COR-L47 (cell line): ENCODE measurements around the gene DMC1.
"Not testable (repeated sequence)": the region's sequence is repeated elsewhere in the genome, so short reads cannot be mapped to it uniquely, and the experiment has no call there.

Source experiments
- DNase-seq: peaks from one replicate; lab custom pipeline; 2025; lab: John Stamatoyannopoulos, UW

DMC1 gene

GRCh38 chr22:38501797-38502672, 67.9 kb downstream of the DMC1 start:
- DNase-seq: no peak

DNA sequence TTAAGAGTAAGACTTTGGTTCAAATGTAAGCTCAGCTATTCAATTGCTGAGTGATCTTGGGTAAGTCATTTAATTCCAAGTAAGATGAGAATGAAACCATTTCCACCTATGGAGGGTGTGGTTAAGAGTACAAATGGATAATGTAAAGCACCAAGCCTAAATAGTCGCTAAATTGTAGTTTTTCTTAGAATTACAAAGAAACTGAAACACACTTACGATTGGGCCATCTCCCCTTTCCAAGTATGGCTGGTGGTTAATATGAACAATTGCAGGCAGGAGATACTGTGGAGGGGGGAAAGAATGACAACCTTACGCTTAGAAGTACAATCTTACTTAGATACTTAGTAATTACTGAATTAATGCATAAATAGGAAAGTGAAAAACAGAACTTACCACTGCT, 72.1 kb downstream of the DMC1 start:
- DNase-seq: no peak

- no peak for DNase-seq
Observed at GRCh38 chr22:38494939-38495338, 75.0 kb downstream of the DMC1 start.

DNA sequence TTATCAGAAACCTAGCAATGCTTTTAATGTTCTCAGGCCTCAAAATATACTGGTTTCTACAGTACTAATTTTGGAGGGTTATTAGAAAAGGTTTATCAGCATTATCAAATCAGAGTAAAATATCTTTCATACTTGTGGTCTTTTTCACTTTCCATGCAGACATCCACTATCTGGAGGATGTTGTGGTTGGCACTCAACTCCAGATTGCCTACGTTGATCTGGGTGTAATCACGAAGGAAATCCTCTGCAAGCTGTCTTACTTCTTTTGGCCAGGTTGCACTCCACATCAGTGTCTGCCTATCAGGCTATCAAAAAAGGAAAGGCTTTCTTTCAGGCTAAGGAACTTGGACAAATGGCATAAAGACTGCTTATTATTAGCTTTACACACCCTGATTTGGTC, 75.5 kb downstream of the DMC1 start:
- no peak for DNase-seq

- no peak for DNase-seq
Observed at GRCh38 chr22:38491707-38492348, 78.2 kb downstream of the DMC1 start.

GRCh38 chr22:38490915-38491314, 79.1 kb downstream of the DMC1 start:
- DNase-seq: no peak

GRCh38 chr22:38490475-38490874, 79.5 kb downstream of the DMC1 start:
- DNase-seq: no peak

DNA sequence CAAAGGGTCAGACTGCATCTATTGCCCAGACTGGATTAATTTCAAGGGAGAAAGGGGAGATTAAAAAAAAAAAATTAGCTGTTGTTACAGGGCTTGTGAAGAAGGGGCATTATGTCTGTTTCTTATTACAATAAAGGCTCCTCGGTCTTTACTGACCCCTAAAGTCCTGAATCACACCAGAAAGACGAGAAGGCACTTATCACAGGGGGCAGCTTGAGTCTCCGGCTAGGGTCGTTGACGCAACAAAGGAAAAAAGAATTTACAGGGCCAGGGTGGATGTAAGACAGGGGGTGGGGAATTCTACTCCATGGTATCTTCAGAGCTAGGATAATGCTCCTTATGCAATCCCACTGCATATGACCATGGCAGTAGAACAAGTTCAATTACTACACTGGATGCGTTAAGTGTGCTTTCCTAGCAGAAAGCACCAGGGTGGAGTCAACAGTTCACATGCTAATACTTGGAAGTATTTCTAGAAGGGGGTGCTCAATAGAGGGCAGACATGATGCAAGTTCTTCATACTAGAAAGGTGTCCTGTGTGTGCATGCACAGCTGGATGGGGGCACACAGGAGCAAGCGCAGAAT, 80.3 kb downstream of the DMC1 start:
- DNase-seq: no peak

DNA sequence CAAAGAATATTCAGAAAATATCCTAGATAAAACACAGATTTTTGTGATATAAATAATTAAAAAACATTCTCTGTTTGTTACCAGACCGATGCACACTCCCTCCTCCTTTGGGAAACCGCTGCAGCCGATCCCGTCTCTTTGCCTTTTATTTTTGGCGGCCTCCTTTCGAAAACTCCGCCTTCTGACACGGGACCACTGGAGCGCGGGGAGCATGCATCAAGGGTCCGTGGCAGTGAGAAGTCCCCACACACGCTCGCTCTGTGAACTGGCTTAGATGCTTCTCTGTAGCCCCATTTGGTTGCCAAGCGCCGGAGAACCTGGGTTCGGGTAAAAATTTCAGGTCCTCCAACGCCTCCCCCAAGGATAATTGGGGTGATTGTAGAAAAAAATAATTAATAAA, 80.8 kb downstream of the DMC1 start:
- DNase-seq: no peak

DNA sequence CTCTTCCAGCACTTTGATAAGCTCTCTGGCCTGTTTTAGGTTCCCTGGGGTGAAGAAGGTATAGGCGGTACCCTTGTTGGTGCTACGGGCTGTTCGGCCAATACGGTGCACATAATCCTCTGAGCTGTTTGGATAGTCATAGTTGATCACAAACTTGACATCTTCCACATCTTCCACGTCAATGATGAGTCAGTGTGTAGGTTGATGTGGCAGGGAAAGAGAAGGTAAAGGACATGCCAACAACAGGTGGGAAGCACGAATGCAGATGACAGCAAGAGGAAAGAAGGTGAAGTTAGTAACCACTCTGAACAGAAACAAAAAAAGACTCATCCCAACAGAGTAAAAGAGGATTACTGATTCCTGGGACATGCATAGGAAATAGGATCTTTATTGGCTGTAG, 82.0 kb downstream of the DMC1 start:
- DNase-seq: no peak

DNA sequence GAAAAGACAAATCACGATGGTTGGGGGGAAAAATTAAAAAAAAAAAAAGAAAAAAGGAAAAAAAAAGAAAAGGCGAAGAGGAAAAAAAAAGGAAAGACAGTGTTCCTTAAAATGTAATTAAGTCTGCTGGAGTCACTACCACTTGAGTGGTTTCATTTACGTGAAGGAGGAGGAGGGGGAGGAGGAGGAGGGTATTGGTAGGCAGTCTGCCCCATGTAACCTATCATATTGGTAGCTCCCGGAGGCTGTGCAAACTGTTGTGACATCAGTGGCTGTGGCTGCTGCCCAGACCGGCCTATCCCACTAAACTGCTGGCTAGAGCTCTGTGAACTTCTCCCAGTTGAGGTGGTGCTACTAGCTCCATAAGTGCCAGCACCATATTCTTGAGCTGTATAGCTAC, 84.2 kb downstream of the DMC1 start:
- no peak for DNase-seq

- no peak for DNase-seq
Observed at GRCh38 chr22:38484244-38484643, 85.7 kb downstream of the DMC1 start.

- no peak for DNase-seq
Observed at GRCh38 chr22:38482662-38483308, 87.2 kb downstream of the DMC1 start.

GRCh38 chr22:38481871-38482332, 88.1 kb downstream of the DMC1 start:
- DNase-seq: no peak

DNA sequence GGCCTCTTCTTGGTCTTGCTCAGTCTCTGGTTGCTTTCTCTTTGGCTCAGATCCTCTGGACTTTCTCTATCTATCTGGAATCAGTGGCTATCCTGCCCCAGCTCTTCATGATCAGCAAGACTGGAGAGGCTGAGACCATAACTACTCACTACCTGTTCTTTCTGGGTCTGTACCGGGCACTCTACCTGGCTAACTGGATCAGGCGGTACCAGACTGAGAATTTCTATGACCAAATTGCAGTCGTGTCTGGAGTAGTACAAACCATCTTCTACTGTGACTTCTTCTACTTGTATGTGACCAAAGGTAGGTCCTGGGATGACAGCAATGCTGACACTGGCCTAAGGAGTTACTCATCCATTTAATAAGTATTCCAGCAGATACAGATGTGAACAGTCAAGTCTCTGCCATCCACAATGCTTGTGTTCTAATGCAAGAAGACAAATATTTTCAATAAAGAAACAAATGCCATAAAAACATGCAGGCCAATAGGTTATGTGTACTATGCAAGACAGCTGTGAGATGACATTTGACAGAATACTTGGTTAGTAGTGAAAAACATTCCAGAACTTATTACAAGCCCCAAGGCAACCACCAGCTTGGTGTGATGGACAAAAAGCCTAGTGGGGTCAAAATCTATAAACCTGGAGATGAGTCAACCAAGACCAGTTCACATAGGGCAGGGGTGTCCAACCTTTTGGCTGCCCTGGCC, 88.7 kb downstream of the DMC1 start:
- DNase-seq: no peak

DNA sequence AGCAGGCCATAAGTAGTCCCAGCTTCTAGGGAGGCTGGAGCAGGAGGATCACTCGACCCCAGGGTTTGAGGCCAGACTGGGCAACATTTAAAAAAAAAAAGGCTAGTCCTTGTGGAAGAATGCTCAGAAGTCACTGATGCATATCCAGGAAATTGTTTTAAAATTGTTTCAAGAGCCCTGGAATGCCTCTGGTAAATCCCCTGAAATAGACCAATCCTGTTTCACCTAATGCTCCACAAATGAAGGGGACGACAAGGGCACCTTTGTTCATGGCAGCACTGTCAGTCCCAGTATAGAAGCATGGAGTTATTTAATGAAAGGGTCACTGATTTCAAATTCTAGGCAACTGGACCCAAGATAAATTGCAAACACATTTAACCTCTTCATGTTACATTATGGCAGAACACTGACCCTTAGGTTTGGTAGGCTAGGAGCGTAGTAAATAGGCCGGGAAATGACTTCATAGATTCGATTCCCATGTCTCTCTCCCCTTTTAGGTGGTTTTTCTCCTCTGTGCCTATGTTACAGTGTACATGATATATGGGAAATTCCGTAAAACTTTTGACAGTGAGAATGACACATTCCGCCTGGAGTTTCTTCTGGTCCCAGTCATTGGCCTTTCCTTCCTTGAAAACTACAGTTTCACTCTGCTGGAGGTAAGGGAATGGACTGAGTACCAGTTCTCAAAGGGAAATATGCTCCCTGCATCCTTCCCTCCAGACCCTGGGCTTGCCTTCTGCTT, 90.7 kb downstream of the DMC1 start:
- DNase-seq: no peak

DNA sequence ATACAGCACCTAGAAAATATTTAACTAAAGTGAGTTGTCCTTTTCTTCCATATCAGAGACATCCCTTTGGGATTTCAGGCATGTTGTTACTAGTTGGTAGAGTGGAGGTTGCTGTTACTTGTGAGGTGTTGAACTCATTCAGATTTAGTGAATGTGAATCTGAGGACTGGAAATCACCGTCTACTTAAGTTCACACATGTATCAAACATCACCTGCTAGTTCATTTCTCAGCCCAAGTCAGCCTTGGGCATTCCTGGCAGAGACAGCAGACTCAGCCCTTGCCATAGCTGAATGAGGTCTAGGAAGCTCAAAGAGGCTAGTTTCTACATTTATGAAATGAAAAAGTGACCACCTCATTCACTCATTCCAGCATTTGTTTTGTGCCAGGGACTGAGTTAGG, 92.4 kb downstream of the DMC1 start:
- DNase-seq: no peak

DNA sequence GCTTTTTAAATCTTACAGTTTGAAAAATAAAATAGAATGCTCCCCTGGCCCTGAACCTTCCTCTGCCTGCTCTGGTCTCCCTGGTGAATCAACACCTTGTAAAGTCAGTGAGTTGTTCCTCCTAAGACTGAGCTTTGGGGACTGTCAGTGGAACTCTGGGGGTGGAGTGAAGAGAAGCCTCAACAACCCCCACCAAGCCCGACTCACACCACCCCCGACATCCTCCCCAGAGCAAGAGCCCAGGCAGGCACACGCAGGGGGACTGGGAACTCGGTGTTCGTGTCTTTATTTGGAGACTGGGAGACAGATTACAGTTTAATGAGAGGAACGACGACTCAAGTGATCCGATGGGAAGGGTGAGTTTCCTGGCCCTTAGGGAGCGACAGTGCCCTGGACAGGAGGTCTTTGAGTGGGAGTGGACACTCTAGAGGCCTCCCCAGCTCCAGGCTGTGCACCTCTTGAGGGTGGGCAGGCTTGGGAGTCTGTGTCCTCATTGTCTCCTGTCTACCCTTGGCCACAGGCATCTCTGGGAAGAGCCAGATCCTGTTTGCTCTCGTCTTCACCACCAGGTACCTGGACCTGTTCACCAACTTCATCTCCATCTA, 95.9 kb downstream of the DMC1 start:
- no peak for DNase-seq

GRCh38 chr22:38471237-38471636, 98.7 kb downstream of the DMC1 start:
- no peak for DNase-seq

DNA sequence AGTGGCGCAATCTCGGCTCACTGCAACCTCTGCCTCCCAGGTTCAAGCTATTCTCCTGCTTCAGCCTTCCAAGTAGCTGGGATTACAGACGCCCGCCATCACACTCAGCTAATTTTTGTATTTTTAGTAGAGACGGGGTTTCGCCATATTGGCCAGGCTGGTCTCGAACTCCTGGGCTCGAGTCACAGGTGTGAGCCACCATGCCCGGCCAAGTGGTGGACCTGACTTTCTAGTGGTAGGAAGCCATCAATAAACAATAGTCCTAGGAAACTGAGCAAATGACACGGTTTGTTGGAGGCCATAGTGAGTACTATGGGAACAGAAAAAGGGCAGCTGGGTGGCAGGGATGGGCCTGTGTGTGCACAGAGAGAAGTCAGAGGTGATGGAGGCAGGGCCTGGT, 99.8 kb downstream of the DMC1 start:
- DNase-seq: not testable (repeated sequence)

DNA sequence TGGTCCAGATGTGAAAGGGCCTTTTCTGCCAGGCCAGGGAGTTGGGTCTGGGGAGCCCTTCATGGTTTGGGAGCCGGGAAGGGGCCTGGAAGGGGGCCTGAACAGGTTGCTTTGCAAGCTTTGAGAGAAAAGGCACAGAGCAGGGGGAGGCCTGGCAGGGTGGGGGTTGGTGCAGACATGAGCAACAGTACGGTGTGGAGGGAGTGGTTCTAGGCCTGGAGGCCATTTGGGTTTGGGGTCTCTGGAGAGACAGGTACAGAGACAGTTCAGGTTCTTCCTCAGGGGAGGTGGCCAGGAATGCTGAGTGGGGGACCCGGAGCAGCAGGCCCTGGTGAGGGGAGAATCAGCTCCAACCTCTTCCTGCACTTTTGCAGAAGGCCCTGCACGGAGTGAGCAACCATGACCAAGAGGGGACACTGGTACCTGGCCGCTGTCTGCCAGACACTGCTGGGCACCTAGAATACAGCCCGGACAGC, 100.6 kb downstream of the DMC1 start:
- no peak for DNase-seq
